ENCODE results near the gene PGM2. TPM values are rescaled to one million over a fixed set of nuclear protein-coding genes. Genes with fewer than 3 reads are reported as not detected.

Gene PGM2
- total RNA-seq, 2 donors from 2014 or later, result 23.2 to 25.3 TPM

- DNase-seq (ENCODE audit: low spot score), result no peak
- WGBS, result 40% methylated on average over 4 of the region's 4 CpGs
- intact Hi-C loops (cut with DNase I), result loop anchor here (2.0 to 5.0 kb wide), 4 partner anchors 23 to 231 kb away; partner anchors contain the start of gene PGM2
Observed at GRCh38 chr4:37803348-37803973, 23.0 kb upstream of the PGM2 start.

DNA sequence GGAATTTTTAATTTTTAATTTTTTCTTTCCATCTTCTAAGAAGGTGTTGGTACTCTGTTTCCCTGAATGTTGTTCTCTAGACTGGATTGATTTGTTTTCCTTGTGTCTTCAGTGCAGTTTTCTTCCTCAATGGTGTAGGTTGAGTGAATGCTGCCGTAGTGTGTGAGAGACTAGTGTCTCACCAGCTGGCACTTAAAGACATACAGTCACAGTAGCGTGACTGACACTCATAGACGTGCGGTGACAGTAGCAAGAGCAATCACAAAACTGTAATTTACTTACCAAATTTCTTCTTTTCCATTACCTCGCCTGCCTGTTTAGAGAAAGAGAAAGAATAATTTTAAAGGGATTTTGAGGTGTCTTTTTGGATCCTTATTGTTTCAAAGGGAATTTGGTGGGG is 21.4 kb upstream of the PGM2 start:
- H3K9me3 ChIP-seq, result no peaks in the 10 kb centered on the region
- H3K4me1 ChIP-seq (replicated peaks), result no peaks in the 10 kb centered on the region
- no peak for DNase-seq (ENCODE audit: low spot score)
- intact Hi-C loops (cut with DNase I), result no loop called here
- H3K27me3 ChIP-seq (replicated peaks; ENCODE audit: insufficient read depth), result no peaks in the 10 kb centered on the region
- H3K27ac ChIP-seq, result no peak overlapping the region
- no peak for TF ChIP-seq CTCF (IDR thresholded peaks at IDR 0.05)
- no peak for TF ChIP-seq POLR2AphosphoS5 (IDR thresholded peaks at IDR 0.05)
- no peak for TF ChIP-seq POLR2A (IDR thresholded peaks at IDR 0.05)
- WGBS, result 88% methylated on average over 5 of the region's 5 CpGs
- H3K4me3 ChIP-seq, result no peak overlapping the region
- H3K36me3 ChIP-seq, result no peaks in the 10 kb centered on the region

More at GRCh38 chr4:37803348-37803973, 23.0 kb upstream of the PGM2 start:
- Histone ChIP-seq H3K27me3 (replicated peaks; ENCODE audit: insufficient read depth) (no peaks in the 10 kb centered on the region), H3K27ac (no peak overlapping the region), H3K4me1 (replicated peaks) (no peaks in the 10 kb centered on the region), H3K4me3 (no peak overlapping the region), H3K9me3 (no peaks in the 10 kb centered on the region), H3K36me3 (no peaks in the 10 kb centered on the region)
- TF ChIP-seq CTCF (IDR thresholded peaks at IDR 0.05), result peak in 3 of 4 experiments; percentile 58 to 68 (median 66)
- TF ChIP-seq POLR2AphosphoS5 (IDR thresholded peaks at IDR 0.05), result no peak
- no peak for TF ChIP-seq POLR2A (IDR thresholded peaks at IDR 0.05)

DNA sequence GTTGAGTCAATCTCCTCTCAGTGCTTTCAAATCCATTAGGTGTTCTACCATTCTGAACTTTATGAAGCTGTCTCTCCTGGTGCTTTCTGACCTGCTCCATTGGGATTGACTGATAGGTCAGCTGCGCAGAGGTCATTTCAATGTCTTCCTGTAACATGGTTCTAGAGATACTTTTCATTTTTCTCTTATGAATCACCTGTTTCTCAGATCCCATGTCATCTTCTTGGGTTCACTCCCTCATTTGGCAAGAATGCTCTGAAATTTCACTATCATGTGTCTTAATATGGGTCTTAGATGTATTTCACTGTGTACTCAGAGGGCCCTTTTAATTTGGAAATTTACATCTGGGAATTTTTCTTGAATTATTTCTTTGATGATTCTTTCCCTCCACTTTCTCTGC is 13.8 kb upstream of the PGM2 start:
- no peak for DNase-seq (ENCODE audit: low spot score)
- Histone ChIP-seq H3K9me3 (no peaks in the 10 kb centered on the region), H3K4me3 (no peak overlapping the region), H3K27me3 (replicated peaks; ENCODE audit: insufficient read depth) (no peaks in the 10 kb centered on the region), H3K36me3 (no peaks in the 10 kb centered on the region), H3K27ac (no peak overlapping the region), H3K4me1 (replicated peaks) (no peaks in the 10 kb centered on the region)
- intact Hi-C loops (cut with DNase I), result no loop called here
- no peak for TF ChIP-seq CTCF (IDR thresholded peaks at IDR 0.05)
- no peak for TF ChIP-seq POLR2AphosphoS5 (IDR thresholded peaks at IDR 0.05)
- no peak for TF ChIP-seq POLR2A (IDR thresholded peaks at IDR 0.05)
- WGBS, result 94% methylated on average over 1 of the region's 1 CpG

- Histone ChIP-seq H3K27ac (no peak overlapping the region), H3K27me3 (replicated peaks; ENCODE audit: insufficient read depth) (no peaks in the 10 kb centered on the region), H3K4me1 (replicated peaks) (no peaks in the 10 kb centered on the region), H3K4me3 (no peak overlapping the region), H3K36me3 (no peaks in the 10 kb centered on the region), H3K9me3 (no peaks in the 10 kb centered on the region)
- no peak for DNase-seq (ENCODE audit: low spot score)
- 45% methylated on average over 3 of the region's 3 CpGs for WGBS
- no peak for TF ChIP-seq CTCF (IDR thresholded peaks at IDR 0.05)
- TF ChIP-seq POLR2A (IDR thresholded peaks at IDR 0.05), result no peak
- no peak for TF ChIP-seq POLR2AphosphoS5 (IDR thresholded peaks at IDR 0.05)
- intact Hi-C loops (cut with DNase I), result no loop called here
Observed at GRCh38 chr4:37815591-37815990, 10.9 kb upstream of the PGM2 start.

GRCh38 chr4:37816006-37816405 is 10.5 kb upstream of the PGM2 start:
- H3K9me3 ChIP-seq, result no peaks in the 10 kb centered on the region
- WGBS, result 62% methylated on average over 2 of the region's 2 CpGs
- H3K27me3 ChIP-seq (replicated peaks; ENCODE audit: insufficient read depth), result no peaks in the 10 kb centered on the region

More at GRCh38 chr4:37816006-37816405, 10.5 kb upstream of the PGM2 start:
- H3K36me3 ChIP-seq, result no peaks in the 10 kb centered on the region
- H3K4me1 ChIP-seq (replicated peaks), result no peaks in the 10 kb centered on the region
- intact Hi-C loops (cut with DNase I), result no loop called here
- H3K4me3 ChIP-seq, result no peak overlapping the region
- no peak for DNase-seq (ENCODE audit: low spot score)
- no peak overlapping the region for H3K27ac ChIP-seq
- TF ChIP-seq POLR2AphosphoS5 (IDR thresholded peaks at IDR 0.05) (no peak), CTCF (IDR thresholded peaks at IDR 0.05) (no peak), POLR2A (IDR thresholded peaks at IDR 0.05) (no peak)
